GM19238 (cell line): ENCODE measurements around the gene UNC5B.
"Not testable (repeated sequence)": the region's sequence is repeated elsewhere in the genome, so short reads cannot be mapped to it uniquely, and the experiment has no call there.

Experiments
- DNase-seq: peaks from one replicate; pipeline ENCODE4 v3.0.0; 2011; ENCODE audit warnings: low spot score; ENCODE audit not compliant: insufficient read length

Gene UNC5B

GRCh38 chr10:71209352-71209715 is 3.0 kb upstream of the UNC5B start:
- DNase-seq, result no peak

GRCh38 chr10:71209731-71210541 is 2.4 kb upstream of the UNC5B start:
- DNase-seq, result no peak

GRCh38 chr10:71210542-71210871 is 1.9 kb upstream of the UNC5B start:
- no peak for DNase-seq

GRCh38 chr10:71211053-71211452 is 1.3 kb upstream of the UNC5B start:
- DNase-seq, result no peak

GRCh38 chr10:71211775-71212317 is 524 bp upstream of the UNC5B start:
- DNase-seq, result no peak

- DNase-seq, result no peak
Observed at GRCh38 chr10:71213127-71213621, 804 bp downstream of the UNC5B start.

- no peak for DNase-seq
Observed at GRCh38 chr10:71213761-71214440, 1.5 kb downstream of the UNC5B start.

GRCh38 chr10:71214641-71215559 is 2.5 kb downstream of the UNC5B start:
- DNase-seq, result no peak

GRCh38 chr10:71216363-71216695 is 4.0 kb downstream of the UNC5B start:
- DNase-seq, result no peak

- no peak for DNase-seq
Observed at GRCh38 chr10:71216751-71217265, 4.4 kb downstream of the UNC5B start.

- no peak for DNase-seq
Observed at GRCh38 chr10:71217266-71218045, 5.1 kb downstream of the UNC5B start.

GRCh38 chr10:71218046-71218650 is 5.8 kb downstream of the UNC5B start:
- DNase-seq, result no peak

- DNase-seq, result no peak
Observed at GRCh38 chr10:71218651-71219050, 6.3 kb downstream of the UNC5B start.

GRCh38 chr10:71219236-71219917 is 7.0 kb downstream of the UNC5B start:
- not testable (repeated sequence) for DNase-seq

GRCh38 chr10:71219918-71220688 is 7.7 kb downstream of the UNC5B start:
- no peak for DNase-seq

- DNase-seq, result no peak
Observed at GRCh38 chr10:71220689-71221540, 8.5 kb downstream of the UNC5B start.

- no peak for DNase-seq
Observed at GRCh38 chr10:71221586-71222202, 9.3 kb downstream of the UNC5B start.
